ENCODE results near the gene TTYH3. TPM values are rescaled to one million over a fixed set of nuclear protein-coding genes. Genes with fewer than 3 reads are reported as not detected.

The TTYH3 gene
- total RNA-seq, 1 donor from 2014 or later: 33.9 TPM

- Histone ChIP-seq H3K27me3 (no peaks in the 10 kb centered on the region), H3K27ac (no peak overlapping the region), H3K4me1 (peaks cover under 1% of the 10 kb centered on the region), H3K9me3 (no peaks in the 10 kb centered on the region), H3K4me3 (no peak overlapping the region), H3K36me3 (peaks cover 0 to 13% of the 10 kb centered on the region in 2 donors)
- intact Hi-C loops (cut with DNase I): no loop called here
- DNase-seq (ENCODE audit: extremely low spot score in 2 of 2): no peak
- TF ChIP-seq POLR2A (IDR thresholded peaks at IDR 0.05): no peak
These were observed 25.4 kb downstream of the TTYH3 start for GRCh38 chr7:2657208-2657607.

GRCh38 chr7:2657920-2658671 lies 26.3 kb downstream of the TTYH3 start:
- DNase-seq (ENCODE audit: extremely low spot score in 2 of 2): no peak
- H3K9me3 ChIP-seq: no peaks in the 10 kb centered on the region
- H3K4me3 ChIP-seq: no peak overlapping the region
- peaks cover 10% of the 10 kb centered on the region for H3K4me1 ChIP-seq
- TF ChIP-seq POLR2AphosphoS5 (IDR thresholded peaks at IDR 0.05; ENCODE audit: insufficient read depth in 1 of 2, low read depth in 1 of 2) (no peak), CTCF (IDR thresholded peaks at IDR 0.05) (no peak), POLR2A (IDR thresholded peaks at IDR 0.05) (no peak)
- H3K36me3 ChIP-seq: peaks cover 0 to 13% of the 10 kb centered on the region in 2 donors
- H3K27ac ChIP-seq: no peak overlapping the region
- intact Hi-C loops (cut with DNase I): no loop called here
- H3K27me3 ChIP-seq: no peaks in the 10 kb centered on the region

GRCh38 chr7:2658941-2659340 lies 27.2 kb downstream of the TTYH3 start:
- Histone ChIP-seq H3K27me3 (no peaks in the 10 kb centered on the region), H3K9me3 (no peaks in the 10 kb centered on the region), H3K4me1 (peaks cover 18% of the 10 kb centered on the region), H3K36me3 (peaks cover 0 to 13% of the 10 kb centered on the region in 2 donors), H3K4me3 (no peak overlapping the region), H3K27ac (no peak overlapping the region)
- DNase-seq (ENCODE audit: extremely low spot score in 2 of 2): no peak
- intact Hi-C loops (cut with DNase I): no loop called here
- no peak for TF ChIP-seq CTCF (IDR thresholded peaks at IDR 0.05)
- TF ChIP-seq POLR2A (IDR thresholded peaks at IDR 0.05): no peak
- TF ChIP-seq POLR2AphosphoS5 (IDR thresholded peaks at IDR 0.05; ENCODE audit: insufficient read depth in 1 of 2, low read depth in 1 of 2): no peak

GRCh38 chr7:2659556-2660358 lies 28.0 kb downstream of the TTYH3 start:
- intact Hi-C loops (cut with DNase I): no loop called here
- Histone ChIP-seq H3K4me1 (peaks cover 22% of the 10 kb centered on the region), H3K27ac (no peak overlapping the region), H3K27me3 (no peaks in the 10 kb centered on the region), H3K36me3 (peaks cover 0 to 13% of the 10 kb centered on the region in 2 donors), H3K9me3 (no peaks in the 10 kb centered on the region), H3K4me3 (no peak overlapping the region)
- TF ChIP-seq POLR2AphosphoS5 (IDR thresholded peaks at IDR 0.05; ENCODE audit: insufficient read depth in 1 of 2, low read depth in 1 of 2): no peak
- TF ChIP-seq CTCF (IDR thresholded peaks at IDR 0.05): no peak
- TF ChIP-seq POLR2A (IDR thresholded peaks at IDR 0.05): no peak
- DNase-seq (ENCODE audit: extremely low spot score in 2 of 2): no peak

GRCh38 chr7:2660359-2661095 lies 28.7 kb downstream of the TTYH3 start:
- H3K36me3 ChIP-seq: peaks cover 0 to 13% of the 10 kb centered on the region in 2 donors
- no peak for DNase-seq (ENCODE audit: extremely low spot score in 2 of 2)
- intact Hi-C loops (cut with DNase I): no loop called here

More at GRCh38 chr7:2660359-2661095, 28.7 kb downstream of the TTYH3 start:
- Histone ChIP-seq H3K4me1 (peaks cover 24% of the 10 kb centered on the region), H3K27me3 (no peaks in the 10 kb centered on the region), H3K27ac (no peak overlapping the region), H3K4me3 (no peak overlapping the region), H3K9me3 (no peaks in the 10 kb centered on the region)
- no peak for TF ChIP-seq POLR2A (IDR thresholded peaks at IDR 0.05)
- TF ChIP-seq CTCF (IDR thresholded peaks at IDR 0.05): no peak
- no peak for TF ChIP-seq POLR2AphosphoS5 (IDR thresholded peaks at IDR 0.05; ENCODE audit: insufficient read depth in 1 of 2, low read depth in 1 of 2)

Data from vagina (tissue), 2 donors.